Heart left ventricle (tissue), 13 donors: Measurements from ENCODE around the gene LBP.

Experiments
- POLR2A ChIP-seq, 2 donors: fragments of 450-650 bp; IDR thresholded peaks; one replicate each; pipeline ENCODE4 v1.6.1; 2017; ENCODE audit warnings: antibody characterized with exemption in 2 of 2, mild to moderate bottlenecking in 2 of 2, moderate library complexity in 2 of 2
- TF ChIP-seq, protein P1 (sequence below), 12 donors: fragments of 200-600 bp; sonication (generic) in 4 of 12; IDR thresholded peaks; one replicate each; pipeline versions ENCODE4 v1.5.0 to v1.8.0; 2018 to 2022; ENCODE audit warnings: antibody characterized with exemption in 12 of 12, mild to moderate bottlenecking in 5 of 12
- donor health status: ischemic (EF 13 %, LVEDD 7.1; RV severe dilation, severe dysfunction).
- donor health status: DM: no; HTN: yes; CAD: no.
- donor health status: DM: no; HTN: no; CAD: no.
- donor health status: ischemic (EF 25% LVEDD 6.9; RV normal size, moderate dysfunction).
- donor health status: ischemic (EF 25% LVEDD 5.7; RV mildly dilated, moderate dysfunction).
- donor health status: ischemic (EF 35%, LVEDD 5.7; RV mildly dilated, moderate dysfunction).
- donor health status: nonischemic (EF 11% LVEDD 7.7; RV severe dilation, severe dysfunction).
- donor health status: DM: yes; HTN: yes; CAD: no.
- donor health status: PGD.
- donor health status: ischemic (EF 29% LVEDD 5.4; RV normal size, mild dysfunction).
- donor health status: nonischemic (EF 23%, LVEDD 6.1; RV moderate dilation, normal function).

GRCh38 chr20:38404016-38404415, 57.7 kb downstream of the LBP start:
- TF ChIP-seq, protein P1, sequence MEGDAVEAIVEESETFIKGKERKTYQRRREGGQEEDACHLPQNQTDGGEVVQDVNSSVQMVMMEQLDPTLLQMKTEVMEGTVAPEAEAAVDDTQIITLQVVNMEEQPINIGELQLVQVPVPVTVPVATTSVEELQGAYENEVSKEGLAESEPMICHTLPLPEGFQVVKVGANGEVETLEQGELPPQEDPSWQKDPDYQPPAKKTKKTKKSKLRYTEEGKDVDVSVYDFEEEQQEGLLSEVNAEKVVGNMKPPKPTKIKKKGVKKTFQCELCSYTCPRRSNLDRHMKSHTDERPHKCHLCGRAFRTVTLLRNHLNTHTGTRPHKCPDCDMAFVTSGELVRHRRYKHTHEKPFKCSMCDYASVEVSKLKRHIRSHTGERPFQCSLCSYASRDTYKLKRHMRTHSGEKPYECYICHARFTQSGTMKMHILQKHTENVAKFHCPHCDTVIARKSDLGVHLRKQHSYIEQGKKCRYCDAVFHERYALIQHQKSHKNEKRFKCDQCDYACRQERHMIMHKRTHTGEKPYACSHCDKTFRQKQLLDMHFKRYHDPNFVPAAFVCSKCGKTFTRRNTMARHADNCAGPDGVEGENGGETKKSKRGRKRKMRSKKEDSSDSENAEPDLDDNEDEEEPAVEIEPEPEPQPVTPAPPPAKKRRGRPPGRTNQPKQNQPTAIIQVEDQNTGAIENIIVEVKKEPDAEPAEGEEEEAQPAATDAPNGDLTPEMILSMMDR (IDR thresholded peaks at IDR 0.05): no peak
- TF ChIP-seq POLR2A (IDR thresholded peaks at IDR 0.05): no peak
